HG02885 (cell line): ENCODE data around the gene SGIP1.
"Not testable (repeated sequence)": the region's sequence is repeated elsewhere in the genome, so short reads cannot be mapped to it uniquely, and the experiment has no call there.

Experiments
- ATAC-seq: cut with Tn5 transposase; IDR thresholded peaks from one replicate; pipeline ENCODE4 v1.9.1; 2021; ENCODE audit warnings: mild to moderate bottlenecking; ENCODE audit not compliant: unreplicated experiment, poor library complexity

Gene SGIP1

GRCh38 chr1:66787641-66788040, 253.7 kb downstream of the SGIP1 start:
- no peak for ATAC-seq

GRCh38 chr1:66788231-66788939, 254.4 kb downstream of the SGIP1 start:
- ATAC-seq = peak; percentile 96

GRCh38 chr1:66791621-66792610, 258.0 kb downstream of the SGIP1 start:
- ATAC-seq = no peak

GRCh38 chr1:66795839-66796238, 261.9 kb downstream of the SGIP1 start:
- not testable (repeated sequence) for ATAC-seq
